BLaER1 treated with 17β-estradiol and CSF1 and Interleukin-3, amounts not matched to agents 10 nM and 100 nM (cell line): ENCODE data around the gene CLDN11.
A peak's percentile ranks its signal among the peaks of the same experiment; 100 is the strongest.

Experiments
- H3K27ac ChIP-seq, 11 experiments: shearing (Covaris generic); formaldehyde crosslinking; 2 replicates each; pipeline ENCODE4 v1.8.1; 2022
- H3K27me3 ChIP-seq, 11 experiments: shearing (Covaris generic); formaldehyde crosslinking; 2 replicates each; pipeline ENCODE4 v1.8.1; 2022
- H3K36me3 ChIP-seq, 11 experiments: shearing (Covaris generic); formaldehyde crosslinking; 2 replicates each; pipeline ENCODE4 v1.8.1; 2022
- H3K4me1 ChIP-seq, 10 experiments: shearing (Covaris generic); formaldehyde crosslinking; 2 replicates each; pipeline ENCODE4 v1.8.1; 2022
- H3K4me2 ChIP-seq, 11 experiments: shearing (Covaris generic); formaldehyde crosslinking; 2 replicates each; pipeline ENCODE4 v1.8.1; 2022
- H3K4me3 ChIP-seq, 10 experiments: shearing (Covaris generic); formaldehyde crosslinking; 2 replicates each; pipeline ENCODE4 v1.8.1; 2022
- H3K9ac ChIP-seq, 11 experiments: shearing (Covaris generic); formaldehyde crosslinking; 2 replicates each; pipeline ENCODE4 v1.8.1; 2022
- H3K9me3 ChIP-seq, 11 experiments: shearing (Covaris generic); formaldehyde crosslinking; replicated peaks in 1 of 11; 2 replicates each; pipeline ENCODE4 v1.8.1; 2022
- H4K20me1 ChIP-seq, 11 experiments: shearing (Covaris generic); formaldehyde crosslinking; 2 replicates each; pipeline ENCODE4 v1.8.1; 2022
- Cebpa-rat ChIP-seq, 11 experiments: shearing (Covaris generic); IDR thresholded peaks; 2 replicates each; pipeline ENCODE4 v1.8.1; 2022

The CLDN11 gene

DNA sequence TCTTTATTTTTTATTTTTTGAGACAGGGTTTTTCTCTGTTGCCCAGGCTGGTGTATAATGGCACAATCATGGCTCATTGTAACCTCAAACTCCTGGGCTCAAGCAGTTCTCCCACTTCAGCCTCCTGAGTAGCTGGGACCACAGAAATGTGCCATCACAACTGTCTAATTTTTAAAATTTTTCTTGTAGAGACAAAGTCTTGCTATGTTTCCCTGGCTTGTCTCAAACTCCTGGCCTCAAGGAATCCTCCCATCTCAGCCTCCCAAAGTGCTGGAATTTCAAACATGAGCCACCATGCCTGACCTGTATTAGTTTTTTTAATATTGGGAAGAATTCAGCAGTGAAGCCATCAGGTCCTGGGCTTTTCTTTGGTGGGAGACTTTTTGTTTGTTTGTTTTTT is 13.6 kb upstream of the CLDN11 start:
- no peaks in the 10 kb centered on the region for H3K27me3 ChIP-seq
- peaks cover 0 to 5% (median 0%) of the 10 kb centered on the region in 10 experiments; a peak in 6 of 20 replicates for H3K4me1 ChIP-seq
- peaks cover 0 to 6% (median 0%) of the 10 kb centered on the region in 11 experiments; a peak in 3 of 22 replicates for H3K9me3 ChIP-seq
- 0 out of 22 replicates have a peak, but pooled peaks cover 0 to 3% (median 0%) of the 10 kb centered on the region in 11 experiments for H3K36me3 ChIP-seq
- H3K9ac ChIP-seq, result no peak overlapping the region
- H3K4me3 ChIP-seq, result no peak overlapping the region
- H4K20me1 ChIP-seq, result no peaks in the 10 kb centered on the region
- H3K4me2 ChIP-seq, result no peak overlapping the region
- H3K27ac ChIP-seq, result no peak overlapping the region
- no peak for TF ChIP-seq Cebpa-rat (IDR thresholded peaks at IDR 0.05)

DNA sequence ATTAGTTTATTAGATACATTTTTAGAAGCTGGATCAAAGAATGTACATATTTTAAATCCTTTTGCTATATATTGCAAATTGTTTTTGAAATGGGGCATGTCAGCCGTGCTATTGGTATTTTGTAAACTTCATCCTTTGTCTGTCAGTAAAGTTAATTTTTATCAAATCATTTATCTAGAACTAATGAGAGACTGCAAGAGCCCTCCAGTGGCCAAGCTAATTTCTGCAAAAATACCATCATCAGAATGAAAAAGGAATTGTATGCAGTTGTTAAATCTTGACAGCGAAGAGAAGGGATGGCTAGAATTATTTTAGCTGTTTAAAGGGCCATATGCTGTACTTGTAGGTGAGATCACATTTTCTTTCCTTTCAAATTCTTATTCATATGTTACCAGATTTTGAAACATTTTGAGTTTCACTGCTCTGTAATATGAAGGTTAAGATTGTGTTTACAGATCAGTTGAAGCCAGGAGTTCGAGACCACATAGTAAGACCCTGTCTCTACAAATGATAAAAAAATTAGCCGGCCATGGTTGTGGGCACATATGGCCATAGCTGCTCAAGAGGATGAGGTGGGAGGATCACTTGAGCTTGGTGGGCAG is 8.1 kb upstream of the CLDN11 start:
- H3K9ac ChIP-seq, result no peak overlapping the region
- H3K9me3 ChIP-seq, result no peaks in the 10 kb centered on the region
- no peaks in the 10 kb centered on the region for H3K36me3 ChIP-seq
- no peak overlapping the region for H3K27ac ChIP-seq
- no peaks in the 10 kb centered on the region for H3K27me3 ChIP-seq
- H3K4me2 ChIP-seq, result no peak overlapping the region
- H3K4me3 ChIP-seq, result no peak overlapping the region
- no peaks in the 10 kb centered on the region for H3K4me1 ChIP-seq
- TF ChIP-seq Cebpa-rat (IDR thresholded peaks at IDR 0.05), result no peak
- 0 out of 22 replicates have a peak, but pooled peaks cover 0 to 4% (median 0%) of the 10 kb centered on the region in 11 experiments for H4K20me1 ChIP-seq

DNA sequence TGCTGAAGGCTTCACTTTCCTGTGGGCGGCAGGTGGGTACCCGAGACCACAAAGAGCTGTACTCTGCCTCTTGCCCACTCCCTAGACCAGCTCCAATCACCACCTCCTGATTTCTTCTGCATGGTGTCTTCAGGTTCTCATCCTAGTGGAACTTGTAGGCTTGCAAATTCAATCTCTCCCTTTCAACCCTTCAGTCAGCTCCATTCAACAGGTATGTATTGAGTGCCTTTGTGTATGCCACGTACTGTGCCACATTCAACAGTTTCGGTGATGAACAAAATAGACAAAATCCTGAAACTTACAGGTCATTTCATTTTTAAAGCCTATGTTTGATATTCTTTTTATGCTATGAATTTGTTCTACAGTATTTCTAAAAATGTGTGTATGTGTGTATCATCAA is 5.4 kb upstream of the CLDN11 start:
- H3K27ac ChIP-seq, result no peak overlapping the region
- H4K20me1 ChIP-seq, result peaks cover 0 to 14% (median 0%) of the 10 kb centered on the region in 11 experiments; a peak in 2 of 22 replicates
- no peak overlapping the region for H3K9ac ChIP-seq
- peaks cover 13 to 20% (median 15%) of the 10 kb centered on the region in 11 experiments for H3K27me3 ChIP-seq
- no peak overlapping the region for H3K4me2 ChIP-seq
- H3K9me3 ChIP-seq, result peaks cover 0 to 1% (median 0%) of the 10 kb centered on the region in 11 experiments; a peak in 2 of 22 replicates
- H3K4me3 ChIP-seq, result no peak overlapping the region
- TF ChIP-seq Cebpa-rat (IDR thresholded peaks at IDR 0.05), result no peak
- H3K4me1 ChIP-seq, result no peaks in the 10 kb centered on the region
- H3K36me3 ChIP-seq, result no peaks in the 10 kb centered on the region

DNA sequence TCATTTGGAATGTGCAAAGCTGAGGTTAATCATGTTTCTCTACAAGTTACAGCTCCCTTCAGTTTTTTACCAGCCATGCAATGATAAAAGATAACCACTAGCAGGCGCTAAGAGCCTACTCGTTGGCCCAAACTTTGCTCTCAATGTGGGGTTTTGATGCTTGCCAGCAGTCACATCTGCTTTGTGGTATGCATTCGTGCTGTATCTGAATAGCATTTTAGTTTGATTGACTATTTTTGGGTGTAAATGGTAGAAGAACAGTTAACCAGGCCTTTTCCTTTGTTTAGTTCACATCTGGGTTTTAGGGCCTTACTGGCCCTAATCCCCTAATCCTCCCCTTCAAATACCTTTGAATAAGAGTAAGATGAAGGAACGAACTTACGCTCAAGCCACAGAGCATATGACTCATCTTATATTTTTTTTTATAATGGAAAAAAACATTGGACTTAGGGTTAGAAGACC is 4.4 kb upstream of the CLDN11 start:
- H3K4me2 ChIP-seq, result no peak overlapping the region
- TF ChIP-seq Cebpa-rat (IDR thresholded peaks at IDR 0.05), result no peak
- H3K27me3 ChIP-seq, result peaks cover 23 to 29% (median 25%) of the 10 kb centered on the region in 11 experiments
- peaks cover 0 to 8% (median 7%) of the 10 kb centered on the region in 10 experiments; a peak in 10 of 20 replicates for H3K4me1 ChIP-seq
- H3K9ac ChIP-seq, result no peak overlapping the region
- no peak overlapping the region for H3K4me3 ChIP-seq
- peaks cover 0 to 23% (median 0%) of the 10 kb centered on the region in 11 experiments; a peak in 4 of 22 replicates for H4K20me1 ChIP-seq
- 0 out of 22 replicates have a peak, but pooled peaks cover 0 to 3% (median 0%) of the 10 kb centered on the region in 11 experiments for H3K36me3 ChIP-seq
- H3K27ac ChIP-seq, result no peak overlapping the region
- peaks cover 0 to 11% (median 9%) of the 10 kb centered on the region in 11 experiments; a peak in 14 of 22 replicates for H3K9me3 ChIP-seq

DNA sequence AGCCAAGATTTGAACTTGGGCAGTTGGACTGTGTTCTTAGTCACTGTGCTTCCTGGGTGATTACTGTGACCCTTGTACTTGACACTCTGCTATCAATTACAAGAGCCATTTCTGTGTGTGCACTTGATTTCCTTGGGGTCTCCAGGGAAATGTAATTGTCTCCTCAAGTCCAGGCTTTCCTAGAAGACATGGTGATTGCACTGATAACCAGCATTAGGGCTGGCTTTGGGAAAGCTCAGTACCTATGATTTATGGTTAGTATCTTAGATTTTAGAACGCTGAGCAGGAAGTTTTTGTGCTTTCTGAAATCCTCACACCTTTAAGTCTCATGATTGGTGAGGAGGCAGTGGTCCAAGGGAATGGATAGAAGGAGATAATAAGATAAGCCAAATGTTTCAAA is 1.6 kb upstream of the CLDN11 start:
- Histone ChIP-seq H3K4me3 (no peak overlapping the region), H3K36me3 (0 out of 22 replicates have a peak, but pooled peaks cover 0 to 3% (median 0%) of the 10 kb centered on the region in 11 experiments), H3K27ac (no peak overlapping the region), H3K4me1 (peaks cover 0 to 14% (median 8%) of the 10 kb centered on the region in 10 experiments; a peak in 14 of 20 replicates), H3K4me2 (no peak overlapping the region), H4K20me1 (peaks cover 0 to 31% (median 0%) of the 10 kb centered on the region in 11 experiments; a peak in 5 of 22 replicates), H3K9ac (no peak overlapping the region), H3K9me3 (peaks cover 5 to 25% (median 20%) of the 10 kb centered on the region in 11 experiments; a peak in 19 of 22 replicates), H3K27me3 (peaks cover 42 to 54% (median 47%) of the 10 kb centered on the region in 11 experiments)
- no peak for TF ChIP-seq Cebpa-rat (IDR thresholded peaks at IDR 0.05)

DNA sequence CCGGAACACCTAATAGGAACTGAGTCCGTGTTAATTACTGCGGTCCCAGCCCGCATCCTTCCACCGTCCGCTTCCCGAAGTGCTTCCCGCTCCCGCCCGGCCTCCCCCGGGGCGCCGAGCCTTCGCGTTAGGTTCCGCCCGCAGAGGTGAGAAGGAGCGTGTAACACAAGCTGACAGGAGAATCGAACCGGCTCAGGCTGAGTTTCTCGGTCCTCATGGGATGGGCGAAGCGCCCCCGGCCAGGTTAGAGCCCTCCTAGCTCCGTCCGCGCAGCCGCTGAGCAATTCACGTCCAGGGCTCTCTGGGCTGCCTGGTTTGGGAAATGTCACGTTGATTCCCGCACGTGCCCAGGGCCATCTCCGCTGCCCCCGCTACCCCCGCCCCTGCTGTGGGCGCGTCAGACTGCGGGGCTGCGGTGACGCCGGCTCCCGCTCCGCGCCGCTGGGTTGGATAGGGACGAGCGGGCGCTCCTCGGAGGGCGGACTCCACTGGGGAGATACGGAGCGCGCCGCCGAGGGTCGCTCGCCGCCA is 954 bp downstream of the CLDN11 start:
- no peak for TF ChIP-seq Cebpa-rat (IDR thresholded peaks at IDR 0.05)

DNA sequence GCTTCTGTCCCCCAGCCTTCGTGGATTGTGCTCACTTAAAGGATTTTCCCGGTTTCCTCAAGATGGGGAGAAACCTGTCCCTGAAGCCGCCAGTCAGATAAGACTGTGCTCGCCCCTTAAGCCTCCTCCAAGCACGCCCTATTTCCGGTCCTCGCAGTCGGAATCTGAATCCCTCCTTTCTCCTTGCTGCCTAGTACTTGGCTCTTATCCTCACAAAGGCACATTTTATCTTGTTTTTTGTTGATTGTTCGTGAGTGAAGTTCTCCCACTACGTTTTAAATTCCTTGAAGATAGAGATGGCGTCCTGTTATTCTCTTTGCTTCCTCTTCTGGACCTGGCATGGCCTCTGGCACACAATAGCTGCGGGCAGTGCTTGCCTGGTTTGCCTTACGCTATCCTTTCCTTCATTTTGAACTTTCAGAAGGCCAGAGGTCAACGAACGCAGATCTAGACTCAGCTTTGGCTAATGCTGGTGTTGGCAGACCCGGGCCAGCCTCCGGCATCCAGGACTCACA is 1.7 kb downstream of the CLDN11 start:
- H3K4me2 ChIP-seq, result peak overlapping the region in 1 of 11 experiments; percentile 30; a peak in 1 of 22 replicates
- H3K4me3 ChIP-seq, result peak overlapping the region in 2 of 10 experiments; percentile 25 to 43; a peak in 2 of 20 replicates
- no peak overlapping the region for H3K27ac ChIP-seq
- peaks cover 0 to 29% (median 0%) of the 10 kb centered on the region in 11 experiments; a peak in 5 of 22 replicates for H4K20me1 ChIP-seq
- peaks cover 5 to 25% (median 20%) of the 10 kb centered on the region in 11 experiments; a peak in 19 of 22 replicates for H3K9me3 ChIP-seq
- no peak for TF ChIP-seq Cebpa-rat (IDR thresholded peaks at IDR 0.05)
- no peak overlapping the region for H3K9ac ChIP-seq
- H3K36me3 ChIP-seq, result 0 out of 22 replicates have a peak, but pooled peaks cover 0 to 3% (median 0%) of the 10 kb centered on the region in 11 experiments
- H3K4me1 ChIP-seq, result peaks cover 0 to 14% (median 8%) of the 10 kb centered on the region in 10 experiments; a peak in 14 of 20 replicates
- H3K27me3 ChIP-seq, result peaks cover 42 to 54% (median 47%) of the 10 kb centered on the region in 11 experiments

More for the DNA sequence above, 954 bp downstream of the CLDN11 start:
- peak overlapping the region in 10 of 11 experiments; percentile 22 to 82 (median 53); a peak in 18 of 22 replicates for H3K4me2 ChIP-seq
- H3K9ac ChIP-seq, result no peak overlapping the region
- H3K27me3 ChIP-seq, result peaks cover 42 to 54% (median 47%) of the 10 kb centered on the region in 11 experiments
- peaks cover 5 to 25% (median 20%) of the 10 kb centered on the region in 11 experiments; a peak in 19 of 22 replicates for H3K9me3 ChIP-seq
- H4K20me1 ChIP-seq, result peaks cover 0 to 31% (median 0%) of the 10 kb centered on the region in 11 experiments; a peak in 5 of 22 replicates
- no peak overlapping the region for H3K27ac ChIP-seq
- H3K4me1 ChIP-seq, result peaks cover 0 to 14% (median 8%) of the 10 kb centered on the region in 10 experiments; a peak in 14 of 20 replicates
- H3K36me3 ChIP-seq, result 0 out of 22 replicates have a peak, but pooled peaks cover 0 to 3% (median 0%) of the 10 kb centered on the region in 11 experiments
- H3K4me3 ChIP-seq, result peak overlapping the region in 9 of 10 experiments; percentile 11 to 43 (median 27); a peak in 11 of 20 replicates

DNA sequence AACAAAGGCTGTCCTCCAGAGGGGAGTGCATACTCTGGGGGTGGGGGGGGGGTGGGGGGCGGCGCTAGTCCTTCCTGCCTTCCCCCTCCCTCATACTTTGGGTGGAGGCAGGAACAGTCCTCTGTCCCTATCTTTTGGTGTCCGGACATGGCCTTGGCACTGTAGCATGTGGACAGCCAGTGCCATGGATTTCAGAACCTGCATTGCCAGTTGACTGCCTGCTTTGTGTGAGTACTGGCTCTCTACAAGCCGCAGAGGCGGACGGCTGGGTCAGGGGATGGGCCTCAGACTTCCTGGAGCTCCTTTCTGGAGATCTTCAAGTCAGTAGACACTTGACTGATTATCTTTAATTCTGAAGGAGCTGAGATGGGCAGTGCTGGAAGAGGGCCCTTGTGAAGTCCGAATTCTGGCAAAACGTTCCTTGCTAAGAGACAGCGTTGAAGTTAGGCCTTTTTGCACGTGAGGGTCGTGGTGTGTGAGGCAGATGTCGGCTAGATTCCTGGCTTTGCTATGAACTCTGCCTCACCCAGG is 2.5 kb downstream of the CLDN11 start:
- Histone ChIP-seq H4K20me1 (peaks cover 0 to 27% (median 0%) of the 10 kb centered on the region in 11 experiments; a peak in 5 of 22 replicates), H3K27me3 (peaks cover 42 to 54% (median 47%) of the 10 kb centered on the region in 11 experiments), H3K27ac (no peak overlapping the region), H3K4me2 (no peak overlapping the region), H3K4me1 (peaks cover 0 to 14% (median 8%) of the 10 kb centered on the region in 10 experiments; a peak in 14 of 20 replicates), H3K9me3 (peaks cover 5 to 25% (median 20%) of the 10 kb centered on the region in 11 experiments; a peak in 19 of 22 replicates), H3K36me3 (0 out of 22 replicates have a peak, but pooled peaks cover 0 to 3% (median 0%) of the 10 kb centered on the region in 11 experiments), H3K4me3 (no peak overlapping the region), H3K9ac (no peak overlapping the region)
- TF ChIP-seq Cebpa-rat (IDR thresholded peaks at IDR 0.05), result no peak
